PC-3 (cell line): Measurements from ENCODE around the gene CLEC2A.

Experiments
- CTCF ChIP-seq: fragments of 300-600 bp; sonication (generic); conservative IDR thresholded peaks from 2 replicates; pipeline ENCODE4 v1.5.1; 2017; ENCODE audit warnings: antibody characterized with exemption, low read depth, mild to moderate bottlenecking, low read length
- EZH2phosphoT487 ChIP-seq: fragments of 300-600 bp; sonication (generic); IDR thresholded peaks from 2 replicates; pipeline ENCODE4 v1.6.1; 2018; ENCODE audit warnings: mild to moderate bottlenecking, antibody characterized with exemption, low read length, borderline replicate concordance

GRCh38 chr12:9910716-9911421 lies 21.3 kb downstream of the CLEC2A start:
- TF ChIP-seq CTCF (no peak), EZH2phosphoT487 (no peak)
